Ammon's horn (tissue), 1 donor: ENCODE data around the gene EPB41L5.
"Not testable (repeated sequence)": the region's sequence is repeated elsewhere in the genome, so short reads cannot be mapped to it uniquely, and the experiment has no call there.

ENCODE experiments used
- DNase-seq: peaks from one replicate; pipeline ENCODE4 v3.0.0-alpha.2; 2016; ENCODE audit warnings: low spot score

EPB41L5 gene

GRCh38 chr2:120100627-120101026 lies 87.8 kb downstream of the EPB41L5 start:
- no peak for DNase-seq

- no peak for DNase-seq
Observed at GRCh38 chr2:120103723-120104467, 91.0 kb downstream of the EPB41L5 start.

GRCh38 chr2:120104772-120105171 lies 91.9 kb downstream of the EPB41L5 start:
- no peak for DNase-seq

GRCh38 chr2:120105360-120105759 lies 92.5 kb downstream of the EPB41L5 start:
- DNase-seq = no peak

GRCh38 chr2:120108049-120108448 lies 95.2 kb downstream of the EPB41L5 start:
- peak; percentile 14 for DNase-seq

GRCh38 chr2:120108749-120109148 lies 95.9 kb downstream of the EPB41L5 start:
- DNase-seq = no peak

- peak; percentile 63 for DNase-seq
Observed at GRCh38 chr2:120109186-120110061, 96.5 kb downstream of the EPB41L5 start.

- DNase-seq = no peak
Observed at GRCh38 chr2:120110062-120110362, 97.1 kb downstream of the EPB41L5 start.

- no peak for DNase-seq
Observed at GRCh38 chr2:120110507-120110906, 97.6 kb downstream of the EPB41L5 start.

- no peak for DNase-seq
Observed at GRCh38 chr2:120111193-120111592, 98.3 kb downstream of the EPB41L5 start.

GRCh38 chr2:120118018-120118417 lies 105.1 kb downstream of the EPB41L5 start:
- DNase-seq = no peak

- no peak for DNase-seq
Observed at GRCh38 chr2:120118471-120118870, 105.6 kb downstream of the EPB41L5 start.

GRCh38 chr2:120121337-120121736 lies 108.5 kb downstream of the EPB41L5 start:
- DNase-seq = not testable (repeated sequence)

- no peak for DNase-seq
Observed at GRCh38 chr2:120123090-120123489, 110.2 kb downstream of the EPB41L5 start.

GRCh38 chr2:120125195-120125594 lies 112.3 kb downstream of the EPB41L5 start:
- no peak for DNase-seq

GRCh38 chr2:120128216-120128615 lies 115.3 kb downstream of the EPB41L5 start:
- no peak for DNase-seq

GRCh38 chr2:120132190-120132589 lies 119.3 kb downstream of the EPB41L5 start:
- no peak for DNase-seq

GRCh38 chr2:120132691-120133090 lies 119.8 kb downstream of the EPB41L5 start:
- DNase-seq = no peak

GRCh38 chr2:120133572-120134244 lies 120.8 kb downstream of the EPB41L5 start:
- DNase-seq = no peak

GRCh38 chr2:120134263-120134662 lies 121.4 kb downstream of the EPB41L5 start:
- no peak for DNase-seq

- DNase-seq = not testable (repeated sequence)
Observed at GRCh38 chr2:120135013-120135412, 122.1 kb downstream of the EPB41L5 start.

GRCh38 chr2:120140866-120141265 lies 128.0 kb downstream of the EPB41L5 start:
- no peak for DNase-seq
